Kidney (tissue), 14 donors: ENCODE measurements around the gene PRKCQ. TPM values are rescaled to one million over a fixed set of nuclear protein-coding genes. Genes with fewer than 3 reads are reported as not detected.

Experiments used
- DNase-seq, 5 donors: peaks; one replicate each; pipeline ENCODE4 v3.0.0-alpha.2; 2013 to 2020
- FAIRE-seq: peaks from 2 replicates; lab custom pipeline; 2012; peaks lifted over from hg19 to GRCh38; lab: Jason Lieb, UNC
- H3K27ac ChIP-seq, 2 donors: one replicate each; pipeline ENCODE4 v1.7.0; 2013; ENCODE audit warnings: low read depth in 2 of 2, low read length in 2 of 2, inconsistent platforms in 1 of 2
- H3K27me3 ChIP-seq: one replicate; pipeline ENCODE4 v1.7.1; 2013; ENCODE audit warnings: low read length, inconsistent platforms; ENCODE audit not compliant: control insufficient read depth, insufficient read depth
- H3K36me3 ChIP-seq, 3 donors: one replicate each; pipeline versions ENCODE4 v1.7.0 to v1.7.1; 2013; ENCODE audit warnings: low read length in 3 of 3, control low read depth in 1 of 3, inconsistent platforms in 1 of 3; ENCODE audit not compliant: insufficient read depth in 3 of 3, control insufficient read depth in 2 of 3
- H3K4me1 ChIP-seq, 3 donors: one replicate each; pipeline versions ENCODE4 v1.7.0 to v1.7.1; 2013; ENCODE audit warnings: low read length in 3 of 3, inconsistent platforms in 1 of 3, low read depth in 1 of 3; ENCODE audit not compliant: control insufficient read depth in 2 of 3, insufficient read depth in 2 of 3
- H3K4me3 ChIP-seq, 3 donors: one replicate each; pipeline versions ENCODE4 v1.7.0 to v1.8.1; 2013; ENCODE audit warnings: low read length in 3 of 3, control low read depth in 1 of 3, inconsistent platforms in 1 of 3
- H3K9ac ChIP-seq, 3 donors: one replicate each; pipeline versions ENCODE4 v1.7.0 to v1.7.1; 2013; ENCODE audit warnings: low read length in 3 of 3, control low read depth in 1 of 3, inconsistent platforms in 1 of 3
- H3K9me3 ChIP-seq, 3 donors: one replicate each; pipeline versions ENCODE4 v1.7.0 to v1.7.1; 2013; ENCODE audit warnings: low read length in 3 of 3, control low read depth in 1 of 3, inconsistent platforms in 1 of 3; ENCODE audit not compliant: control insufficient read depth in 2 of 3, insufficient read depth in 1 of 3
- intact Hi-C: fragments of 100-400 bp; cut with DNase I; formaldehyde crosslinking; loops from one replicate; pipeline ENCODE4 v1.11.1; 2022
- polyA plus RNA-seq: library from polyadenylated mRNA; stranded (reverse); fragments of 350-450 nt; fragmentation: Illumina TruSeq; extraction: RNeasy Lipid Tissue Mini Kit (QIAGEN cat#74804); gene quantifications from one replicate; pipeline ENCODE4 v1.2.3, GENCODE V29; 2014; ENCODE audit warnings: low read depth, low replicate concordance; ENCODE audit not compliant: insufficient read depth
- total RNA-seq: library from RNA; stranded (reverse); fragmentation: NEBNext Ultra II Directional; extraction: Animal tissue kit (Norgen Biotek cat#: 25700); gene quantifications from one replicate; pipeline ENCODE4 v1.2.1, GENCODE V29; 2021
- TF ChIP-seq, protein P1 (sequence below): IDR thresholded peaks from 3 replicates; pipeline ENCODE4 v1.5.1; 2012; ENCODE audit warnings: mild to moderate bottlenecking, moderate library complexity, borderline replicate concordance; ENCODE audit not compliant: insufficient read depth; ENCODE audit errors: extremely low read depth
- donor health status: control.
- donor health status: control.
- donor health status: control.
- donor health status: control.
- donor health status: control.
- donor health status: DM: yes; HTN: yes; CAD: no.
- donor health status: Normal renal cell carcinoma (clear cell type).

The PRKCQ gene
- total and polyA plus RNA-seq, 2 donors from 2014 or later = 6.1 to 17.5 TPM

DNA sequence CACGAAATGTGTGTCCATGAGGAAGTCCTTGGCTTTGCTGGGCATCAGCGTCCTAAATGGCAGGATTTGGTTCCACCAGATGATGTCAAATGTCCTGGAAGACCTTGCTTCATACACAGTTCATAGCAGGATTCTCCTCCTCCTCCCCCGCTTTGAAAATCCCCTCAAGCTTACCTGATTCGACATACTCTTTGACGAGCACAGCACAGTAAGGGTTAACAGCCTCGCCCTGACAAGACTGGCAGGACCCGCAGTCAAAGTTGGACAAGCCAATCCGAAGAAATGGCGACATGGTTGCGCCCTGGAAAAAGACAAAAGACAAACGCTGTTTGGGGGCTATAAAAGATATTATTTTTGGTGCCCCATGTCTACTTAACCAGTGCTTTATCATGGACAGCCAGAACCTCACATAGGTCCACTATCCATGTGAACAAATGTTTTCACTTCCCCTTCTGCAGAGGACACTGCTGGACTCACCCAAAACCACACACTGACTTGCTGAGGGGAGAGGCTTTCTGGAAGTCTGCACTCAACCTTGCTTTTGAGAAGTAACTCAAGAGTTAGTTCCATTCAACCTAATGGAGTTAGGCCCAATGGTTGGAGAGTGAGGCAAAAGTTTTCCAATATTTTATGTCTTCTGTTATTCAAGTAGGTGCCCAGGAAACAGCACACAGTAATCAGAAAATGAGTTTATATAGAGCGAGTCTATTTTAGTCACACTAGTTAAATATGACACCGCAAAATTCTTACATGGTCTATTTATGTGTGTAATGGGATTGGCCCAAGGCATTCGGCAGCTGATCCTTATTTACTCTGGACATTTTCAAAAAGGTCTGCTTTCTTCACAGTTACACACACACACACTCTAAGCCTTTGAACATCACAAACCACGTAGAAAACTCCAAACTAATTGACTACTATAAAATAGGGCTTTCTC, 65.0 kb downstream of the PRKCQ start:
- TF ChIP-seq, protein P1, sequence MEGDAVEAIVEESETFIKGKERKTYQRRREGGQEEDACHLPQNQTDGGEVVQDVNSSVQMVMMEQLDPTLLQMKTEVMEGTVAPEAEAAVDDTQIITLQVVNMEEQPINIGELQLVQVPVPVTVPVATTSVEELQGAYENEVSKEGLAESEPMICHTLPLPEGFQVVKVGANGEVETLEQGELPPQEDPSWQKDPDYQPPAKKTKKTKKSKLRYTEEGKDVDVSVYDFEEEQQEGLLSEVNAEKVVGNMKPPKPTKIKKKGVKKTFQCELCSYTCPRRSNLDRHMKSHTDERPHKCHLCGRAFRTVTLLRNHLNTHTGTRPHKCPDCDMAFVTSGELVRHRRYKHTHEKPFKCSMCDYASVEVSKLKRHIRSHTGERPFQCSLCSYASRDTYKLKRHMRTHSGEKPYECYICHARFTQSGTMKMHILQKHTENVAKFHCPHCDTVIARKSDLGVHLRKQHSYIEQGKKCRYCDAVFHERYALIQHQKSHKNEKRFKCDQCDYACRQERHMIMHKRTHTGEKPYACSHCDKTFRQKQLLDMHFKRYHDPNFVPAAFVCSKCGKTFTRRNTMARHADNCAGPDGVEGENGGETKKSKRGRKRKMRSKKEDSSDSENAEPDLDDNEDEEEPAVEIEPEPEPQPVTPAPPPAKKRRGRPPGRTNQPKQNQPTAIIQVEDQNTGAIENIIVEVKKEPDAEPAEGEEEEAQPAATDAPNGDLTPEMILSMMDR = no peak
- Histone ChIP-seq H3K9ac (no peak overlapping the region), H3K4me3 (no peak overlapping the region), H3K4me1 (no peaks in the 10 kb centered on the region), H3K9me3 (no peaks in the 10 kb centered on the region), H3K27me3 (no peaks in the 10 kb centered on the region), H3K36me3 (peaks cover 0 to 4% (median 0%) of the 10 kb centered on the region in 3 donors), H3K27ac (no peak overlapping the region)
- FAIRE-seq = no peak
- intact Hi-C loops = no loop called here
- DNase-seq = no peak

DNA sequence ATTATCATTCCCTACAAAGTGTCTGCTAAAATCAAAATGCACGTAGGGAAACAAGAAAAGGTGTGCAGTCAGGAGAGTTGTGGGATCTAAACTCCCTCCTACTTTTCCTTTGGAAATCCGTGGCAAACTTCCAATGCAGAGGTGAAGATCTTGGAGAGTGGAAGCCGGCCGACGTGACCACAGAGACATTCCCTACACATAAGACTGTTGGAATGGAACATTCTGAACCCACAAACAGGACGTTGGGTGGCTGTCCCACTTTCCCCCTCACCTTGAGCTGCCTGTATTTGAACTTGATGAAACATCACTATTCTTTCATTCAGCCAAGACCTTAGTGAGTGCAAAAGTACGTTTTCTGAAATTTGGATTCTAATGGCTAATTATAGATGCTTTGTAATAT, 65.9 kb downstream of the PRKCQ start:
- FAIRE-seq = no peak
- no peak overlapping the region for H3K27ac ChIP-seq
- intact Hi-C loops = no loop called here
- no peaks in the 10 kb centered on the region for H3K4me1 ChIP-seq
- TF ChIP-seq, protein P1 = no peak
- peaks cover 0 to 4% (median 0%) of the 10 kb centered on the region in 3 donors for H3K36me3 ChIP-seq
- H3K27me3 ChIP-seq = no peaks in the 10 kb centered on the region
- H3K9me3 ChIP-seq = no peaks in the 10 kb centered on the region
- no peak overlapping the region for H3K4me3 ChIP-seq
- no peak overlapping the region for H3K9ac ChIP-seq
- DNase-seq = no peak

DNA sequence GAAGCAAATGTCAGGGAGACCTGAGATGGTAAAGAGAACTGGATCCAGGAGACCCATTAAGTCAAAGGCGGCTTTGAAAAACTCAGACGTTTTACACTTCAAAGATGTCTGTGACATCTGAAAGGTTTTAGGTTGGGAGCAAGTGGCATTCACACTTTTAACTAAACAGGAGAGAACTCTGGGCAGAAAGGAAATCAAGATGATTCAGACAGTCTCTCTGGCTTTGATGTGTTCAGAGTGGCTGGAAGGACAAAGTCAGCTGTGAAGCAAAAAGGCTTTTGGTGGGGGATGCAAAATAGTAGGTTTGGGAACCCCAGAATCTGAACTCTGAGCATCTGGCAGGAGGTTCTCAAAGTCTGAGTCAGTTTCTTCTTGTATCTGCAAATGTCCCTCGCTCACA, 66.6 kb downstream of the PRKCQ start:
- no peaks in the 10 kb centered on the region for H3K27me3 ChIP-seq
- TF ChIP-seq, protein P1 = no peak
- H3K36me3 ChIP-seq = peaks cover 0 to 4% (median 0%) of the 10 kb centered on the region in 3 donors
- DNase-seq (no peak), FAIRE-seq (no peak)
- no peak overlapping the region for H3K4me3 ChIP-seq
- no peak overlapping the region for H3K9ac ChIP-seq
- H3K27ac ChIP-seq = no peak overlapping the region
- H3K4me1 ChIP-seq = no peaks in the 10 kb centered on the region
- intact Hi-C loops = no loop called here
- no peaks in the 10 kb centered on the region for H3K9me3 ChIP-seq
